ENCODE results near the gene DNAJC27. TPM values are rescaled to one million over a fixed set of nuclear protein-coding genes. Genes with fewer than 3 reads are reported as not detected.
A peak's percentile ranks its signal among the peaks of the same experiment; 100 is the strongest.

The DNAJC27 gene
- total and polyA plus RNA-seq, 9 of the 15 experiments (the other 6 are each of a cell fraction or from before 2014, with no cell fraction given) = 0.53 to 5.9 (median 3.0) TPM

- TF ChIP-seq ZFP1 (CRISPR knock-in tag; IDR thresholded peaks at IDR 0.05) = peak; percentile 100
- peak; percentile 43; the same call in 1 of the 2 replicates for TF ChIP-seq NFATC3 (IDR thresholded peaks at IDR 0.05)
- TF ChIP-seq ZEB2 (IDR thresholded peaks at IDR 0.05) = peak; percentile 77; the same call in 1 of the 2 replicates
- TF ChIP-seq, protein P1, sequence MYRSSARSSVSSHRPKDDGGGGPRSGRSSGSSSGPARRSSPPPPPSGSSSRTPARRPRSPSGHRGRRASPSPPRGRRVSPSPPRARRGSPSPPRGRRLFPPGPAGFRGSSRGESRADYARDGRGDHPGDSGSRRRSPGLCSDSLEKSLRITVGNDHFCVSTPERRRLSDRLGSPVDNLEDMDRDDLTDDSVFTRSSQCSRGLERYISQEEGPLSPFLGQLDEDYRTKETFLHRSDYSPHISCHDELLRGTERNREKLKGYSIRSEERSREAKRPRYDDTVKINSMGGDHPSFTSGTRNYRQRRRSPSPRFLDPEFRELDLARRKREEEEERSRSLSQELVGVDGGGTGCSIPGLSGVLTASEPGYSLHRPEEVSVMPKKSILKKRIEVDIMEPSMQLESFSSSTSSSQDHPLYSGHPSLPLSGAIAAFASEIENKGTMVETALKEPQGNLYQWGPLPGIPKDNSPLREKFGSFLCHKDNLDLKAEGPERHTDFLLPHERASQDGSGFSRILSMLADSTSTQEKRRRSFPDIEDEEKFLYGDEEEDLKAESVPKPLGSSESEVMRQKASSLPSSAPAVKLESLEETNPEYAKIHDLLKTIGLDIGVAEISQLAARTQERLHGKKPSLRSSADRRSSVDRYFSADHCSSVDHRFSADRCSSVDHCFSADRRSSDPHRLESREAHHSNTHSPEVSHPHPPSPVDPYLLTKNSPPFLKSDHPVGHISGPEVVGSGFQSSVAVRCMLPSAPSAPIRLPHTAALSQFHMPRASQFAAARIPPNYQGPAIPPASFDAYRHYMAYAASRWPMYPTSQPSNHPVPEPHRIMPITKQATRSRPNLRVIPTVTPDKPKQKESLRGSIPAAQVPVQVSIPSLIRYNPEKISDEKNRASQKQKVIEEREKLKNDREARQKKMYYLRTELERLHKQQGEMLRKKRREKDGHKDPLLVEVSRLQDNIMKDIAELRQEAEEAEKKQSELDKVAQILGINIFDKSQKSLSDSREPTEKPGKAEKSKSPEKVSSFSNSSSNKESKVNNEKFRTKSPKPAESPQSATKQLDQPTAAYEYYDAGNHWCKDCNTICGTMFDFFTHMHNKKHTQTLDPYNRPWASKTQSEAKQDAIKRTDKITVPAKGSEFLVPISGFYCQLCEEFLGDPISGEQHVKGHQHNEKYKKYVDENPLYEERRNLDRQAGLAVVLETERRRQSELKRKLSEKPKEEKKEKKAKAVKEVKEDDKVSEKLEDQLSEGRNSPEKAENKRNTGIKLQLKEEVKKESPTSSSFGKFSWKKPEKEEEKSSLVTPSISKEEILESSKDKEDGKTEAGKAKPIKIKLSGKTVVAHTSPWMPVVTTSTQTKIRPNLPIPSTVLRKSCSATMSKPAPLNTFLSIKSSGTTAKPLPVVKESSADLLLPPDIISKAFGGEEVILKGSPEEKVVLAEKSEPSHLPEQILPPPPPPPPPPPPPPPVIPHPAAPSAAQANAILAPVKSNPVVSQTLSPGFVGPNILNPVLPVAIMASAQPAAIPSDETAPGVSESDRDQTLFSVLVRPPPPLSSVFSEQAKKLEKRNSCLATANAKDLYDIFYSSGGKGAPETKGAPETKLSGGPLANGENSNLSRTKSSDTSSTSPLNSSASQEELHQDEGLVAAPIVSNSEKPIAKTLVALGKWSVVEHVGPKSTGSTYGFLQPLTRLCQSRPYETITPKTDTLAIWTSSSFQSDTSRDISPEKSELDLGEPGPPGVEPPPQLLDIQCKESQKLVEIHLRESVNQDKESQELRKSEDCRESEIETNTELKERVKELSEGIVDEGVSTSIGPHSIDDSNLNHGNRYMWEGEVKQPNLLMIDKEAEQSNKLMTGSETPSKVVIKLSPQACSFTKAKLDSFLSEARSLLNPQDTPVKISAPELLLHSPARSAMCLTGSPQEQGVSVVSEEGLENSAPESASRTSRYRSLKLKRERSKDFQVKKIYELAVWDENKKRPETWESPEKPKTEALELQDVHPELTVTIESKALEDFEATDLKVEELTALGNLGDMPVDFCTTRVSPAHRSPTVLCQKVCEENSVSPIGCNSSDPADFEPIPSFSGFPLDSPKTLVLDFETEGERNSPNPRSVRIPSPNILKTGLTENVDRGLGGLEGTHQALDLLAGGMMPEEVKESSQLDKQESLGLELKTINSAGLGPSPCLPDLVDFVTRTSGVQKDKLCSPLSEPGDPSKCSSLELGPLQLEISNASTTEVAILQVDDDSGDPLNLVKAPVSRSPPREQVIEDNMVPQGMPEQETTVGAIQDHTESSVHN (IDR thresholded peaks at IDR 0.05; ENCODE audit: borderline replicate concordance in 1 of 2, low read depth in 1 of 2) = no peak
- TF ChIP-seq CBX1 (IDR thresholded peaks at IDR 0.05; ENCODE audit: low read depth) = 0 out of 2 replicates have a peak, but pooled peaks have one; percentile 25
- no peak for TF ChIP-seq L3MBTL2 (IDR thresholded peaks at IDR 0.05)
- TF ChIP-seq ARNT (IDR thresholded peaks at IDR 0.05) = peak; percentile 22 to 77; a peak in 2 of 4 replicates
- peak; percentile 90 for TF ChIP-seq CBX5 (IDR thresholded peaks at IDR 0.05; ENCODE audit: borderline replicate concordance, low read depth)
- TF ChIP-seq POLR2A (conservative IDR thresholded peaks at IDR 0.05) = no peak
These were observed 77.0 kb downstream of the DNAJC27 start (continued) for GRCh38 chr2:24894750-24895149.

All from K562 (cell line).